NK-92 (cell line): ENCODE data around the gene SSRP1.

ENCODE experiments used
- DNase-seq: peaks from one replicate; lab custom pipeline; 2025; ENCODE audit not compliant: unreplicated experiment; lab: John Stamatoyannopoulos, UW

SSRP1 gene

GRCh38 chr11:57359896-57360690 lies 24.4 kb upstream of the SSRP1 start:
- DNase-seq = no peak

- no peak for DNase-seq
Observed at GRCh38 chr11:57359396-57359795, 23.7 kb upstream of the SSRP1 start.

GRCh38 chr11:57358991-57359390 lies 23.3 kb upstream of the SSRP1 start:
- DNase-seq = no peak

GRCh38 chr11:57358543-57358961 lies 22.9 kb upstream of the SSRP1 start:
- no peak for DNase-seq

GRCh38 chr11:57357856-57358255 lies 22.2 kb upstream of the SSRP1 start:
- no peak for DNase-seq

- DNase-seq = no peak
Observed at GRCh38 chr11:57357310-57357709, 21.6 kb upstream of the SSRP1 start.

GRCh38 chr11:57356268-57356667 lies 20.6 kb upstream of the SSRP1 start:
- no peak for DNase-seq

GRCh38 chr11:57354699-57355098 lies 19.0 kb upstream of the SSRP1 start:
- DNase-seq = no peak

- DNase-seq = no peak
Observed at GRCh38 chr11:57353852-57354251, 18.2 kb upstream of the SSRP1 start.

GRCh38 chr11:57353446-57353845 lies 17.8 kb upstream of the SSRP1 start:
- no peak for DNase-seq

- no peak for DNase-seq
Observed at GRCh38 chr11:57353036-57353435, 17.3 kb upstream of the SSRP1 start.

- DNase-seq = no peak
Observed at GRCh38 chr11:57349491-57350274, 14.0 kb upstream of the SSRP1 start.

- DNase-seq = no peak
Observed at GRCh38 chr11:57348636-57349313, 13.1 kb upstream of the SSRP1 start.

- DNase-seq = no peak
Observed at GRCh38 chr11:57348052-57348451, 12.4 kb upstream of the SSRP1 start.

- no peak for DNase-seq
Observed at GRCh38 chr11:57347336-57347735, 11.6 kb upstream of the SSRP1 start.

GRCh38 chr11:57345555-57346211 lies 10.0 kb upstream of the SSRP1 start:
- no peak for DNase-seq

- no peak for DNase-seq
Observed at GRCh38 chr11:57344826-57345225, 9.1 kb upstream of the SSRP1 start.

GRCh38 chr11:57343825-57344224 lies 8.1 kb upstream of the SSRP1 start:
- DNase-seq = no peak

GRCh38 chr11:57342702-57343101 lies 7.0 kb upstream of the SSRP1 start:
- no peak for DNase-seq

GRCh38 chr11:57341250-57341808 lies 5.6 kb upstream of the SSRP1 start:
- DNase-seq = no peak

- DNase-seq = no peak
Observed at GRCh38 chr11:57340039-57340615, 4.4 kb upstream of the SSRP1 start.
